GM19372 (cell line): ENCODE measurements around the gene HUS1B.

Experiments
- ATAC-seq: cut with Tn5 transposase; IDR thresholded peaks from one replicate; pipeline ENCODE4 v1.9.1; 2021; ENCODE audit warnings: mild to moderate bottlenecking, low read depth, moderate library complexity; ENCODE audit not compliant: unreplicated experiment

HUS1B gene

GRCh38 chr6:628766-629165 lies 28.1 kb downstream of the HUS1B start:
- no peak for ATAC-seq

GRCh38 chr6:626236-626635 lies 30.7 kb downstream of the HUS1B start:
- ATAC-seq: no peak

GRCh38 chr6:624979-625378 lies 31.9 kb downstream of the HUS1B start:
- ATAC-seq: no peak

GRCh38 chr6:622462-622861 lies 34.4 kb downstream of the HUS1B start:
- no peak for ATAC-seq

- no peak for ATAC-seq
These were observed 35.0 kb downstream of the HUS1B start for GRCh38 chr6:621931-622330.

- ATAC-seq: no peak
These were observed 36.0 kb downstream of the HUS1B start for GRCh38 chr6:620950-621349.

GRCh38 chr6:620166-620565 lies 36.7 kb downstream of the HUS1B start:
- no peak for ATAC-seq

- no peak for ATAC-seq
These were observed 39.3 kb downstream of the HUS1B start for GRCh38 chr6:617456-618100.

GRCh38 chr6:613981-614380 lies 42.9 kb downstream of the HUS1B start:
- no peak for ATAC-seq

GRCh38 chr6:611928-612327 lies 45.0 kb downstream of the HUS1B start:
- no peak for ATAC-seq

- ATAC-seq: no peak
These were observed 46.0 kb downstream of the HUS1B start for GRCh38 chr6:610882-611281.

GRCh38 chr6:609905-610304 lies 47.0 kb downstream of the HUS1B start:
- no peak for ATAC-seq

GRCh38 chr6:606829-607379 lies 50.0 kb downstream of the HUS1B start:
- no peak for ATAC-seq
